NCI-H69 (cell line): ENCODE measurements around the gene MYO1B.
A peak's percentile ranks its signal among the peaks of the same experiment; 100 is the strongest.

Experiments
- DNase-seq: peaks from one replicate; lab custom pipeline; 2025; lab: John Stamatoyannopoulos, UW

The MYO1B gene

GRCh38 chr2:191245046-191245868 lies at the start of gene MYO1B:
Gene MYO1B, plus strand, starts transcription at chr2:191245404. Its CDS starts 31,492 bp downstream, at chr2:191276896.
- DNase-seq, result peak; percentile 64

- DNase-seq, result no peak
Observed at GRCh38 chr2:191197096-191197495, 48.1 kb upstream of the MYO1B start.

GRCh38 chr2:191198271-191198670 lies 46.9 kb upstream of the MYO1B start:
- no peak for DNase-seq

GRCh38 chr2:191199929-191200512 lies 45.2 kb upstream of the MYO1B start:
- DNase-seq, result no peak

- no peak for DNase-seq
Observed at GRCh38 chr2:191200910-191201309, 44.3 kb upstream of the MYO1B start.

- DNase-seq, result no peak
Observed at GRCh38 chr2:191202209-191202721, 42.9 kb upstream of the MYO1B start.

GRCh38 chr2:191202881-191203397 lies 42.3 kb upstream of the MYO1B start:
- no peak for DNase-seq

- DNase-seq, result no peak
Observed at GRCh38 chr2:191204433-191204832, 40.8 kb upstream of the MYO1B start.

- no peak for DNase-seq
Observed at GRCh38 chr2:191206613-191207471, 38.4 kb upstream of the MYO1B start.

GRCh38 chr2:191209340-191209739 lies 35.9 kb upstream of the MYO1B start:
- no peak for DNase-seq

- no peak for DNase-seq
Observed at GRCh38 chr2:191212119-191212518, 33.1 kb upstream of the MYO1B start.

GRCh38 chr2:191213333-191213732 lies 31.9 kb upstream of the MYO1B start:
- DNase-seq, result no peak

GRCh38 chr2:191215230-191215629 lies 30.0 kb upstream of the MYO1B start:
- DNase-seq, result no peak

GRCh38 chr2:191215666-191216065 lies 29.5 kb upstream of the MYO1B start:
- DNase-seq, result no peak

GRCh38 chr2:191217580-191217979 lies 27.6 kb upstream of the MYO1B start:
- no peak for DNase-seq

GRCh38 chr2:191218292-191218898 lies 26.8 kb upstream of the MYO1B start:
- peak; percentile 39 for DNase-seq

GRCh38 chr2:191220671-191221070 lies 24.5 kb upstream of the MYO1B start:
- no peak for DNase-seq

GRCh38 chr2:191221666-191222065 lies 23.5 kb upstream of the MYO1B start:
- DNase-seq, result no peak

- DNase-seq, result no peak
Observed at GRCh38 chr2:191222507-191222906, 22.7 kb upstream of the MYO1B start.

- no peak for DNase-seq
Observed at GRCh38 chr2:191222952-191223351, 22.3 kb upstream of the MYO1B start.

- peak; percentile 4 for DNase-seq
Observed at GRCh38 chr2:191225126-191225525, 20.1 kb upstream of the MYO1B start.

GRCh38 chr2:191225690-191226089 lies 19.5 kb upstream of the MYO1B start:
- no peak for DNase-seq
